Stimulated activated CD4-positive, alpha-beta T cell treated with anti-CD3 and anti-CD28 coated beads, Interleukin-2, amount 100 ng/mL, for 4 hours (primary cell): Measurements from ENCODE around the gene FSD1L.

ENCODE experiments used
- DNase-seq: peaks from one replicate; pipeline ENCODE4 v3.0.0-alpha.2; 2020; ENCODE audit warnings: low read depth

The FSD1L gene

DNA sequence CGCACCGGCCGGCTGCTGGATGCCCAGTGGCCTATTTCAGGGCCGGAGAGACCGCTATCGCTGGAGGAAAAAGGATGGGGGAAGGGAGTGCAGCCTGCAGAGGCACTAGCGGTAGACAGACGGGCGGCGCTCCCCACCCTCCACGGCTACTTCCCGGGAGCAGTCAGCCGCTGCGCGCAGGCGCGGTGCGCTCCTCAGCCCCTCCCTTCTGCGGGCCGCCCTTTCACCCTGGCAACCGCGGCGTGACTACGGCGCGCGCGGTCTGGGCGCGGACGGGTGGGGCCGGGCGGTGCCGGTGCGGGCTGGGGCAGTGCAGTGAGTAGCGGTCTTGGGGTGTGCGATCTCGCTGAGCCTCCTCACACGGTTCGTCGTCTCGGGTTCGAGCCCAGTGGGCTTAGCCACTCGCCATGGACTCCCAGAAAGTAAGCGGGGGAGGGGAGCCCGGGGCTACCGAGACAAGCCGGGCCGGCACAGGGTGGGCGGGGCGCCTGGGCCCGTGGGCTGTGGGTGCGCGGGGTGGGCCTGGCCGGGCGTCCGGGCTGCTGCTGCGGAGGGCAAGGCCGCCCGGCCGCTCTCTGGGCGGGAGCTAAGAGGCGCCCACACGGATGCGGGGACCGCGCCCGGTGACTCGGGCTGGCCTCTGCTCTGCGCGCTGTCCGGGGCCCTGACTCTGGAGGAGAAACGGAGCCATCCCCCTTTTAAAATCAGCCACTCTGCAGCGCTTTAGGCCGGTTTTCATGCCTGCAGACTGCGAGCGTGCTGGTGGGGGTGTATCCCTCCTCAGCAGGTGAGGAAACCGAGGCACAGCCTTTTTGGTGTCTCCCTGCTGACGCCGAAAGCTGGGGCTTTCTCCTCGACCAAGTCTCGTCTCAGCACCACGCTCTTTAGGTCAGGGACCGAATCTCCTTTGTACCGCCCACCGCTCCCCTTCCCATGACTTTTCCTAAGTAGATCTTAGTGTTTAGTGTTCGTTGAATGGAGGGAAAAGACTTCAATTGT lies at the start of gene FSD1L:
FSD1L (plus strand) TSS at position 221 of the 999 bp plus-strand sequence; CDS start at position 408, 187 bp downstream.
- peak; percentile 74 for DNase-seq

GRCh38 chr9:105399117-105399516 lies 48.7 kb upstream of the FSD1L start:
- no peak for DNase-seq

DNA sequence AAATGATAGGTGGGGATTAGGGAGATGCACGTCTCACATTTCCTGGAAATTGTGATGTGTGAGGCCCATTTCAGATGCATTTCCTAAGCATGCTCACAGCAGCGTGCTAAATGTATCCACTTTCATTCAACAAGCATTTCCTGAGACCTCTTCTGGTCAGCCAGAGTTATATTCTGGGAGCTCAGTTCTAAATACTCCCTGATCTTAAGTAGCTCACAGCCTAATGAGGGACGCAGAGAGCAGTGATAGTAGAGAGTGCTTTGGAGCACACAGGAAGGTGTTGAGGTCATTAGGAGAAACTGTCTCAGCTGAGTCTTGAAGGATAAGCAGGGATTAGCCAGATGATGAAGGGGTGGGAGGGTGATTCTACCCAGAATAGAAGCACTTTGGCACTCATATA lies 46.2 kb upstream of the FSD1L start:
- no peak for DNase-seq

- no peak for DNase-seq
These were observed 44.1 kb upstream of the FSD1L start for GRCh38 chr9:105403552-105404248.

- DNase-seq, result peak; percentile 13
These were observed 42.2 kb upstream of the FSD1L start for GRCh38 chr9:105405514-105406131.

GRCh38 chr9:105406369-105406768 lies 41.5 kb upstream of the FSD1L start:
- no peak for DNase-seq

- DNase-seq, result no peak
These were observed 34.3 kb upstream of the FSD1L start for GRCh38 chr9:105413525-105413924.

- DNase-seq, result peak; percentile 35
These were observed 32.7 kb upstream of the FSD1L start for GRCh38 chr9:105414947-105415661.

DNA sequence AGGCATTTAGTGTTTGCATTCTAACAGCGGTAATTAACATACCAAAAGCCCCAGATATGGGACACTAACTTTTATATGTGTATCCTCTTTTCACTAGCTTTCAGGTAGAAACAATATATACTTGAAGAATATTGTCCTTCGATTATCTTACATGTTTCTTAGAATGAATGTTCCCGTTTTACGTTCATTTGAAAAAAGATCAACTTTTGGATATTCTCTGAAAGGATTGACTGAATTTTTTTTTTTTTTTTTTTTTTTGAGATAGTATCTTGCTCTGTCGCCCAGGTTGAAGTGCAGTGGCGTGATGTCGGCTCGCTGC lies 32.2 kb upstream of the FSD1L start:
- DNase-seq, result no peak

DNA sequence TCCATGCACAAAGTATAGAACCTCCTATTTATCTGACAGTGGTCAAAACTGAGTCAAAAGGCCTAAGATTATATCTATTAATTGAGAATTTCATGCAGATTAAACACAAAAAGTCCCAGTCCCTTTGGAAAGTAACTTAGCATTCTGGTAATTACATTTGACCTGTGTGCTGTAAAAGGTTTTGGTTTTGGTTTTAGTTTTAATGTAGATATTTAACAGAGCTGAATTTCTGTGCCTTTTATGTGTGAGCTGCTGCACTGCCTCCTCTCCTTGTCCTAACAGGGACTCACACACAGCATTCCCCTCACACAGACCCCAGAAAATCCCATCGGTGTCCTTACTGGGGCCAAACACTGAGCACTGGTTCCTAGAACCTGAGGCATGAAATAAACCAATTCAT lies 31.0 kb upstream of the FSD1L start:
- no peak for DNase-seq

- no peak for DNase-seq
These were observed 29.0 kb upstream of the FSD1L start for GRCh38 chr9:105418588-105419500.

- DNase-seq, result no peak
These were observed 27.8 kb upstream of the FSD1L start for GRCh38 chr9:105419816-105420597.

GRCh38 chr9:105421154-105421553 lies 26.7 kb upstream of the FSD1L start:
- no peak for DNase-seq

GRCh38 chr9:105421864-105422263 lies 26.0 kb upstream of the FSD1L start:
- DNase-seq, result no peak

GRCh38 chr9:105425816-105426433 lies 21.9 kb upstream of the FSD1L start:
- no peak for DNase-seq

GRCh38 chr9:105426657-105427056 lies 21.2 kb upstream of the FSD1L start:
- DNase-seq, result no peak

DNA sequence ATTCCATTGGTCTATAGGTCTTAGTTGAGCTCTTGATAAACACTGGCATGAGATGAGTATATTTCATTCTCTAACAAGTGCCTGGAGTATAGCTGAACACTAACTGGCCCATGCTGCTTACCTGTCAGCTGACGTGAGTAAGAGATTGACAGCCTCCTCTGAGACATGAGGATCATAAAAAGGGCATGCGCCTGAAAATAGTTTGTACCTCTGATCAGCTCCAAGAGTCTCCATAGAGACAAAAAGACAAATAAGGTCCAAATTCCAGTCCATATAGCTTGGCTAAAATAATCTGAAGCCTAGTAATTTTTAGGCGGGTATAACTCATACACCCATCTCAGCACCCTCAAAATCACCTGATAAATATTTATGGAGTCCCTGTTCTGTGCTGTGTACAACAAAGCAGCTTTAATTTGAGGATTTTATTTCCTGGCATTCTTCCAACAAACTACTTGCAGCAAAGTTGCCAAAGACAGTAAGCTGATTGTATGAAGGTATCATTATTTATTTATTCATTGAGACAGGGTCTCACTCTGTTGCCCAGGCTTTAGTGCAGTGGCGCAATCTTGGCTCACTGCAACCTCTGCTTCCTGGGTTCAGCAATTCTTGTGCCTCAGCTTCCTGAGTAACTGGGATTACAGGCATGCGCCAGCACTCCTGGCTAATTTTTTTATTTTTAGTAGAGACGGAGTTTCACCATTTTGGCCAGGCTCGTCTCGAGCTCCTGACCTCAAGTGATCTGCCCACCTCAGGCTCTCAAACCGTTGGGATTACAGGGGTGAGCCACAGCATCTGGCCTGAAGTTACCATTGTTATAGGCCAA lies 16.2 kb upstream of the FSD1L start:
- no peak for DNase-seq

GRCh38 chr9:105432247-105432842 lies 15.5 kb upstream of the FSD1L start:
- no peak for DNase-seq
